ENCODE results near the gene CCDC178. TPM values are rescaled to one million over a fixed set of nuclear protein-coding genes. Genes with fewer than 3 reads are reported as not detected.

Gene CCDC178
- total RNA-seq, 4 donors from 2014 or later = 0.78 to 8.7 (median 2.2) TPM

GRCh38 chr18:33467531-33467930 lies 27.0 kb upstream of the CCDC178 start:
- no peak for DNase-seq (ENCODE audit: low spot score in 2 of 2)
- WGBS, 2 donors = 83 to 92% methylated on average over 1 of the region's 1 CpG
- no peak overlapping the region for H3K27ac ChIP-seq
- H3K36me3 ChIP-seq = no peaks in the 10 kb centered on the region
- no peaks in the 10 kb centered on the region for H3K4me1 ChIP-seq
- no peak overlapping the region for H3K4me3 ChIP-seq
- no peaks in the 10 kb centered on the region for H3K9me3 ChIP-seq
- no peaks in the 10 kb centered on the region for H3K27me3 ChIP-seq
- no peak for TF ChIP-seq CTCF (IDR thresholded peaks at IDR 0.05)

- WGBS, 2 donors = 75 to 80% methylated on average over 1 of the region's 1 CpG
- Histone ChIP-seq H3K27me3 (no peaks in the 10 kb centered on the region), H3K36me3 (no peaks in the 10 kb centered on the region), H3K4me1 (no peaks in the 10 kb centered on the region), H3K9me3 (no peaks in the 10 kb centered on the region), H3K4me3 (no peak overlapping the region), H3K27ac (no peak overlapping the region)
- TF ChIP-seq POLR2A (IDR thresholded peaks at IDR 0.05) (no peak), CTCF (IDR thresholded peaks at IDR 0.05) (no peak), EP300 (IDR thresholded peaks at IDR 0.05) (no peak)
- DNase-seq (ENCODE audit: low spot score in 2 of 2) = no peak
Measured at GRCh38 chr18:33466822-33467221, 26.3 kb upstream of the CCDC178 start.

- H3K9me3 ChIP-seq = no peaks in the 10 kb centered on the region
- no peak overlapping the region for H3K4me3 ChIP-seq
- no peak overlapping the region for H3K27ac ChIP-seq
- H3K36me3 ChIP-seq = no peaks in the 10 kb centered on the region
- WGBS, 2 donors = 62 to 69% methylated on average over 1 of the region's 1 CpG
- H3K27me3 ChIP-seq = no peaks in the 10 kb centered on the region
- no peaks in the 10 kb centered on the region for H3K4me1 ChIP-seq
- no peak for TF ChIP-seq EP300 (IDR thresholded peaks at IDR 0.05)
- no peak for TF ChIP-seq CTCF (IDR thresholded peaks at IDR 0.05)
- no peak for TF ChIP-seq POLR2A (IDR thresholded peaks at IDR 0.05)
- no peak for DNase-seq (ENCODE audit: low spot score in 2 of 2)
Measured at GRCh38 chr18:33460681-33461080, 20.2 kb upstream of the CCDC178 start.

- no peaks in the 10 kb centered on the region for H3K9me3 ChIP-seq
- no peak for DNase-seq (ENCODE audit: low spot score in 2 of 2)
- no peaks in the 10 kb centered on the region for H3K27me3 ChIP-seq
- no peak overlapping the region for H3K27ac ChIP-seq
- no peaks in the 10 kb centered on the region for H3K36me3 ChIP-seq
- H3K4me1 ChIP-seq = no peaks in the 10 kb centered on the region
- no peak overlapping the region for H3K4me3 ChIP-seq
- TF ChIP-seq EP300 (IDR thresholded peaks at IDR 0.05) (no peak), CTCF (IDR thresholded peaks at IDR 0.05) (no peak), POLR2A (IDR thresholded peaks at IDR 0.05) (no peak)
Measured at GRCh38 chr18:33459612-33460011, 19.1 kb upstream of the CCDC178 start.

GRCh38 chr18:33446604-33447003 lies 6.1 kb upstream of the CCDC178 start:
- no peak overlapping the region for H3K27ac ChIP-seq
- no peak for TF ChIP-seq CTCF (IDR thresholded peaks at IDR 0.05)
- TF ChIP-seq EP300 (IDR thresholded peaks at IDR 0.05) = no peak
- no peak for TF ChIP-seq POLR2A (IDR thresholded peaks at IDR 0.05)
- H3K27me3 ChIP-seq = no peaks in the 10 kb centered on the region
- peaks cover 0 to 4% (median 0%) of the 10 kb centered on the region in 4 donors for H3K9me3 ChIP-seq
- no peak overlapping the region for H3K4me3 ChIP-seq
- no peaks in the 10 kb centered on the region for H3K4me1 ChIP-seq
- H3K36me3 ChIP-seq = no peaks in the 10 kb centered on the region
- WGBS, 2 donors = 0 to 4% methylated on average over 1 of the region's 1 CpG
- DNase-seq (ENCODE audit: low spot score in 2 of 2) = no peak
